Measurements from ENCODE around the gene HTR6. TPM values are rescaled to one million over a fixed set of nuclear protein-coding genes. Genes with fewer than 3 reads are reported as not detected.
A peak's percentile ranks its signal among the peaks of the same experiment; 100 is the strongest.

Gene HTR6
- total RNA-seq, 1 donor: under 0.01 TPM

DNA sequence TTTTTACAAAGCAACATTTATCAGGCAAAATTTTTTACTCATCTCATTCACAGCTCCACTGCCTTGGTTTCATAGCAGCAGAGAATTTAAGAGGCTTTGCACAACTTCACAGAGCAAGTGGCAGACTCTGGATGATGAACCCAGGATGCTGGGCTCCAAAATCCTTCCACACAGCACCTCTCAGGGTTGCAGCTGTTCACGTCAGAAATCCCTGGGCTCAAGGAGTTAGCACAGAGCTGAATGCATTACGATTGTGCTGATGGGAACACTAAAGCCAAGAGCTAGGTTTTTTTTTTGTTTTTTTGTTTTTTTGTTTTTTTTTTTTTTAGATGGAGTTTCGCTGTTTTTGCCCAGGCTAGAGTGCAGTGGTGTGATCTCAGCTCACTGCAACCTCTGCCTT lies 2.4 kb upstream of the HTR6 start:
- peaks cover 47% of the 10 kb centered on the region for H3K27me3 ChIP-seq (ENCODE audit: insufficient read depth, low read length)
- TF ChIP-seq CTCF (IDR thresholded peaks at IDR 0.05; ENCODE audit: extremely low read depth, low read depth, low read length): no peak
- H3K36me3 ChIP-seq (ENCODE audit: insufficient read depth, low read length): no peaks in the 10 kb centered on the region
- H2AFZ ChIP-seq (ENCODE audit: low read length): no peak overlapping the region
- DNase-seq (ENCODE audit: insufficient read length, low spot score, missing footprints): peak; percentile 62
- H4K20me1 ChIP-seq (ENCODE audit: insufficient read depth, low read length): peaks cover 3% of the 10 kb centered on the region
- no peak overlapping the region for H3K4me2 ChIP-seq (ENCODE audit: insufficient read depth, low read length)
- H3K4me1 ChIP-seq (ENCODE audit: insufficient read depth, low read length): peaks cover 10% of the 10 kb centered on the region
- H3K4me3 ChIP-seq (ENCODE audit: insufficient read depth, low read length): no peak overlapping the region
- H3K9me3 ChIP-seq (ENCODE audit: low read depth, low read length): no peaks in the 10 kb centered on the region
- H3K79me2 ChIP-seq (ENCODE audit: insufficient read depth, low read length): no peaks in the 10 kb centered on the region
- no peak overlapping the region for H3K27ac ChIP-seq (ENCODE audit: low read depth, low read length)

GRCh38 chr1:19665186-19665495 lies 466 bp downstream of the HTR6 start:
- Histone ChIP-seq H3K79me2 (ENCODE audit: insufficient read depth, low read length) (no peaks in the 10 kb centered on the region), H3K4me3 (ENCODE audit: insufficient read depth, low read length) (no peak overlapping the region), H3K27me3 (ENCODE audit: insufficient read depth, low read length) (peaks cover 69% of the 10 kb centered on the region), H3K27ac (ENCODE audit: low read depth, low read length) (no peak overlapping the region), H3K36me3 (ENCODE audit: insufficient read depth, low read length) (no peaks in the 10 kb centered on the region), H3K4me2 (ENCODE audit: insufficient read depth, low read length) (no peak overlapping the region), H2AFZ (ENCODE audit: low read length) (no peak overlapping the region), H3K4me1 (ENCODE audit: insufficient read depth, low read length) (peaks cover 2% of the 10 kb centered on the region), H4K20me1 (ENCODE audit: insufficient read depth, low read length) (peaks cover 3% of the 10 kb centered on the region), H3K9me3 (ENCODE audit: low read depth, low read length) (no peaks in the 10 kb centered on the region)
- no peak for TF ChIP-seq CTCF (IDR thresholded peaks at IDR 0.05; ENCODE audit: extremely low read depth, low read depth, low read length)
- no peak for DNase-seq (ENCODE audit: insufficient read length, low spot score, missing footprints)

DNA sequence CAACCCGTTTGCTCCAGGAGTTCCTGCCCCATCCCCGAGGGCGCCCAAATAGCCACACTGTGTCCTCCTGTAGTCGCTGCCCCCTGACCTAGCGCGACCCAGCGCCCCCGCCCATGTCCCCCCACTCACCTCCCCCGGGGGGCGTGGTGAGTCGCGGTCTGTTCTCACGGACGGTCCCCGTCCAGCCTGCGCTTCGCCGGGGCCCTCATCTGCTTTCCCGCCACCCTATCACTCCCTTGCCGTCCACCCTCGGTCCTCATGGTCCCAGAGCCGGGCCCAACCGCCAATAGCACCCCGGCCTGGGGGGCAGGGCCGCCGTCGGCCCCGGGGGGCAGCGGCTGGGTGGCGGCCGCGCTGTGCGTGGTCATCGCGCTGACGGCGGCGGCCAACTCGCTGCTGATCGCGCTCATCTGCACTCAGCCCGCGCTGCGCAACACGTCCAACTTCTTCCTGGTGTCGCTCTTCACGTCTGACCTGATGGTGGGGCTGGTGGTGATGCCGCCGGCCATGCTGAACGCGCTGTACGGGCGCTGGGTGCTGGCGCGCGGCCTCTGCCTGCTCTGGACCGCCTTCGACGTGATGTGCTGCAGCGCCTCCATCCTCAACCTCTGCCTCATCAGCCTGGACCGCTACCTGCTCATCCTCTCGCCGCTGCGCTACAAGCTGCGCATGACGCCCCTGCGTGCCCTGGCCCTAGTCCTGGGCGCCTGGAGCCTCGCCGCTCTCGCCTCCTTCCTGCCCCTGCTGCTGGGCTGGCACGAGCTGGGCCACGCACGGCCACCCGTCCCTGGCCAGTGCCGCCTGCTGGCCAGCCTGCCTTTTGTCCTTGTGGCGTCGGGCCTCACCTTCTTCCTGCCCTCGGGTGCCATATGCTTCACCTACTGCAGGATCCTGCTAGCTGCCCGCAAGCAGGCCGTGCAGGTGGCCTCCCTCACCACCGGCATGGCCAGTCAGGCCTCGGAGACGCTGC lies 1.1 kb downstream of the HTR6 start:
- Histone ChIP-seq H2AFZ (ENCODE audit: low read length) (no peak overlapping the region), H3K4me3 (ENCODE audit: insufficient read depth, low read length) (no peak overlapping the region), H3K36me3 (ENCODE audit: insufficient read depth, low read length) (no peaks in the 10 kb centered on the region), H3K27ac (ENCODE audit: low read depth, low read length) (no peak overlapping the region), H4K20me1 (ENCODE audit: insufficient read depth, low read length) (peaks cover 3% of the 10 kb centered on the region), H3K79me2 (ENCODE audit: insufficient read depth, low read length) (no peaks in the 10 kb centered on the region), H3K9me3 (ENCODE audit: low read depth, low read length) (no peaks in the 10 kb centered on the region), H3K4me2 (ENCODE audit: insufficient read depth, low read length) (no peak overlapping the region), H3K4me1 (ENCODE audit: insufficient read depth, low read length) (no peaks in the 10 kb centered on the region), H3K27me3 (ENCODE audit: insufficient read depth, low read length) (peaks cover 67% of the 10 kb centered on the region)
- TF ChIP-seq CTCF (IDR thresholded peaks at IDR 0.05; ENCODE audit: extremely low read depth, low read depth, low read length): no peak
- DNase-seq (ENCODE audit: insufficient read length, low spot score, missing footprints): peak; percentile 84

- TF ChIP-seq CTCF (IDR thresholded peaks at IDR 0.05; ENCODE audit: extremely low read depth, low read depth, low read length): no peak
- H3K4me1 ChIP-seq (ENCODE audit: insufficient read depth, low read length): no peaks in the 10 kb centered on the region
- no peak overlapping the region for H3K27ac ChIP-seq (ENCODE audit: low read depth, low read length)
- H3K36me3 ChIP-seq (ENCODE audit: insufficient read depth, low read length): no peaks in the 10 kb centered on the region
- no peaks in the 10 kb centered on the region for H3K9me3 ChIP-seq (ENCODE audit: low read depth, low read length)
- no peak overlapping the region for H3K4me2 ChIP-seq (ENCODE audit: insufficient read depth, low read length)
- H3K27me3 ChIP-seq (ENCODE audit: insufficient read depth, low read length): peaks cover 54% of the 10 kb centered on the region
- no peaks in the 10 kb centered on the region for H3K79me2 ChIP-seq (ENCODE audit: insufficient read depth, low read length)
- no peak overlapping the region for H2AFZ ChIP-seq (ENCODE audit: low read length)
- H3K4me3 ChIP-seq (ENCODE audit: insufficient read depth, low read length): no peak overlapping the region
- peak; percentile 42 for DNase-seq (ENCODE audit: insufficient read length, low spot score, missing footprints)
- H4K20me1 ChIP-seq (ENCODE audit: insufficient read depth, low read length): no peaks in the 10 kb centered on the region
Observed at GRCh38 chr1:19668888-19669287, 4.2 kb downstream of the HTR6 start.

Measured in osteoblast (primary cell).